HG03139 (cell line): ENCODE results near the gene GGTA1.
"Not testable (repeated sequence)": the region's sequence is repeated elsewhere in the genome, so short reads cannot be mapped to it uniquely, and the experiment has no call there.

Source experiments
- ATAC-seq: cut with Tn5 transposase; IDR thresholded peaks from one replicate; pipeline ENCODE4 v1.9.1; 2021; ENCODE audit not compliant: unreplicated experiment

Gene GGTA1

GRCh38 chr9:121459513-121459912, 40.1 kb downstream of the GGTA1 start:
- ATAC-seq: no peak

- ATAC-seq: not testable (repeated sequence)
Observed at GRCh38 chr9:121458449-121458848, 41.2 kb downstream of the GGTA1 start.

GRCh38 chr9:121455527-121456239, 44.0 kb downstream of the GGTA1 start:
- no peak for ATAC-seq

- no peak for ATAC-seq
Observed at GRCh38 chr9:121454972-121455371, 44.7 kb downstream of the GGTA1 start.

GRCh38 chr9:121453232-121453892, 46.3 kb downstream of the GGTA1 start:
- ATAC-seq: no peak

- no peak for ATAC-seq
Observed at GRCh38 chr9:121452085-121452484, 47.6 kb downstream of the GGTA1 start.

GRCh38 chr9:121451586-121451985, 48.1 kb downstream of the GGTA1 start:
- ATAC-seq: no peak

- no peak for ATAC-seq
Observed at GRCh38 chr9:121450241-121450640, 49.4 kb downstream of the GGTA1 start.

GRCh38 chr9:121449786-121450185, 49.9 kb downstream of the GGTA1 start:
- ATAC-seq: no peak

- ATAC-seq: no peak
Observed at GRCh38 chr9:121447321-121447834, 52.3 kb downstream of the GGTA1 start.

- no peak for ATAC-seq
Observed at GRCh38 chr9:121445986-121446385, 53.7 kb downstream of the GGTA1 start.

GRCh38 chr9:121443981-121444380, 55.7 kb downstream of the GGTA1 start:
- no peak for ATAC-seq

- no peak for ATAC-seq
Observed at GRCh38 chr9:121441165-121441564, 58.5 kb downstream of the GGTA1 start.

- no peak for ATAC-seq
Observed at GRCh38 chr9:121439711-121440664, 59.7 kb downstream of the GGTA1 start.

GRCh38 chr9:121439016-121439415, 60.6 kb downstream of the GGTA1 start:
- no peak for ATAC-seq

GRCh38 chr9:121437891-121438290, 61.8 kb downstream of the GGTA1 start:
- ATAC-seq: no peak

- ATAC-seq: not testable (repeated sequence)
Observed at GRCh38 chr9:121437046-121437445, 62.6 kb downstream of the GGTA1 start.

- ATAC-seq: no peak
Observed at GRCh38 chr9:121434969-121435368, 64.7 kb downstream of the GGTA1 start.

- no peak for ATAC-seq
Observed at GRCh38 chr9:121427899-121428298, 71.7 kb downstream of the GGTA1 start.

GRCh38 chr9:121424024-121424432, 75.6 kb downstream of the GGTA1 start:
- ATAC-seq: no peak

- ATAC-seq: no peak
Observed at GRCh38 chr9:121411993-121412392, 87.7 kb downstream of the GGTA1 start.
